ENCODE data around the gene SPNS3. TPM values are rescaled to one million over a fixed set of nuclear protein-coding genes. Genes with fewer than 3 reads are reported as not detected.

SPNS3 gene
- polyA plus RNA-seq, 4 donors = 1.6 to 5.7 (median 3.7) TPM

GRCh38 chr17:4506175-4506813 lies 72.6 kb downstream of the SPNS3 start:
- no peak for DNase-seq (ENCODE audit: low read depth in 4 of 4, low spot score in 2 of 4)

GRCh38 chr17:4506892-4507291 lies 73.2 kb downstream of the SPNS3 start:
- no peak for DNase-seq (ENCODE audit: low read depth in 4 of 4, low spot score in 2 of 4)

- no peak for DNase-seq (ENCODE audit: low read depth in 4 of 4, low spot score in 2 of 4)
Observed at GRCh38 chr17:4507361-4508111, 73.8 kb downstream of the SPNS3 start.

- DNase-seq (ENCODE audit: low read depth in 4 of 4, low spot score in 2 of 4) = no peak
Observed at GRCh38 chr17:4508207-4508606, 74.5 kb downstream of the SPNS3 start.

GRCh38 chr17:4509401-4509800 lies 75.7 kb downstream of the SPNS3 start:
- DNase-seq (ENCODE audit: low read depth in 4 of 4, low spot score in 2 of 4) = no peak

- DNase-seq (ENCODE audit: low read depth in 4 of 4, low spot score in 2 of 4) = no peak
Observed at GRCh38 chr17:4509923-4510617, 76.3 kb downstream of the SPNS3 start.

- no peak for DNase-seq (ENCODE audit: low read depth in 4 of 4, low spot score in 2 of 4)
Observed at GRCh38 chr17:4510618-4510941, 76.8 kb downstream of the SPNS3 start.

- DNase-seq (ENCODE audit: low read depth in 4 of 4, low spot score in 2 of 4) = no peak
Observed at GRCh38 chr17:4511199-4511932, 77.6 kb downstream of the SPNS3 start.

- DNase-seq (ENCODE audit: low read depth in 4 of 4, low spot score in 2 of 4) = no peak
Observed at GRCh38 chr17:4512156-4513112, 78.7 kb downstream of the SPNS3 start.

GRCh38 chr17:4513113-4514032 lies 79.6 kb downstream of the SPNS3 start:
- no peak for DNase-seq (ENCODE audit: low read depth in 4 of 4, low spot score in 2 of 4)

- no peak for DNase-seq (ENCODE audit: low read depth in 4 of 4, low spot score in 2 of 4)
Observed at GRCh38 chr17:4514206-4514605, 80.5 kb downstream of the SPNS3 start.

GRCh38 chr17:4514779-4515178 lies 81.0 kb downstream of the SPNS3 start:
- DNase-seq (ENCODE audit: low read depth in 4 of 4, low spot score in 2 of 4) = no peak

- no peak for DNase-seq (ENCODE audit: low read depth in 4 of 4, low spot score in 2 of 4)
Observed at GRCh38 chr17:4515501-4515900, 81.8 kb downstream of the SPNS3 start.

GRCh38 chr17:4516735-4517134 lies 83.0 kb downstream of the SPNS3 start:
- DNase-seq (ENCODE audit: low read depth in 4 of 4, low spot score in 2 of 4) = no peak

GRCh38 chr17:4518901-4519300 lies 85.2 kb downstream of the SPNS3 start:
- no peak for DNase-seq (ENCODE audit: low read depth in 4 of 4, low spot score in 2 of 4)

- DNase-seq (ENCODE audit: low read depth in 4 of 4, low spot score in 2 of 4) = no peak
Observed at GRCh38 chr17:4519361-4519788, 85.6 kb downstream of the SPNS3 start.

- DNase-seq (ENCODE audit: low read depth in 4 of 4, low spot score in 2 of 4) = no peak
Observed at GRCh38 chr17:4520060-4520893, 86.5 kb downstream of the SPNS3 start.

Data from left renal cortex interstitium (tissue), 4 donors.